Suprapubic skin (tissue), 4 donors: ENCODE data around the gene GRIK4.

Experiments used
- CTCF ChIP-seq, 2 donors: fragments of 200-600 bp in 1 of 2; fragments of 450-650 bp in 1 of 2; sonication (generic) in 1 of 2; IDR thresholded peaks; one replicate each; pipeline ENCODE4 v1.5.1; 2016 to 2019; ENCODE audit warnings: antibody characterized with exemption in 2 of 2, mild to moderate bottlenecking in 1 of 2, moderate library complexity in 1 of 2
- POLR2A ChIP-seq, 2 donors: fragments of 450-650 bp; IDR thresholded peaks; one replicate each; pipeline ENCODE4 v1.6.1; 2017; ENCODE audit warnings: antibody characterized with exemption in 2 of 2, mild to moderate bottlenecking in 2 of 2, moderate library complexity in 2 of 2
- POLR2AphosphoS5 ChIP-seq, 3 donors: sonication (generic); formaldehyde crosslinking; IDR thresholded peaks; one replicate each; pipeline ENCODE4 v1.6.1; 2017; ENCODE audit warnings: antibody characterized with exemption in 3 of 3

DNA sequence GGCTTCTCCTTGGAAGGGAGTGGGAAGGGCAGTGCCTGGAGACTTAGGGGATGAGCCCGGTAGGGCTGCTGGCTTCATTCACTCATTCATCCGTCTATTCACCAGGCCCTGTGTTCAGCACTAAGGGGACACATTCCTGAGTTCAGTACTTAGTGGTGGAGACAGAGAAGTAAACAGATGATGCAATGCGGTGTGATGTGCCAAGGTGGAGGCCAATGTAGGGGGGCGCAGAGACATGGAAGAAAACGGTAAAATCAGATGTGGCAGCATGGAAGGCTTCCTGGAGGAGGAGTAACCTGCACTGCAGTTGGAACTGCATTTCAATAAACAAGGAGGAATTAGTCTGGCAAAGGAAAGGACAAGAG lies 21.3 kb downstream of the GRIK4 start:
- TF ChIP-seq POLR2A (IDR thresholded peaks at IDR 0.05) (no peak), POLR2AphosphoS5 (IDR thresholded peaks at IDR 0.05) (no peak), CTCF (IDR thresholded peaks at IDR 0.05) (no peak)
